ENCODE results near the gene CHST10.
A peak's percentile ranks its signal among the peaks of the same experiment; 100 is the strongest.
"Not testable (repeated sequence)": the region's sequence is repeated elsewhere in the genome, so short reads cannot be mapped to it uniquely, and the experiment has no call there.

The CHST10 gene

DNA sequence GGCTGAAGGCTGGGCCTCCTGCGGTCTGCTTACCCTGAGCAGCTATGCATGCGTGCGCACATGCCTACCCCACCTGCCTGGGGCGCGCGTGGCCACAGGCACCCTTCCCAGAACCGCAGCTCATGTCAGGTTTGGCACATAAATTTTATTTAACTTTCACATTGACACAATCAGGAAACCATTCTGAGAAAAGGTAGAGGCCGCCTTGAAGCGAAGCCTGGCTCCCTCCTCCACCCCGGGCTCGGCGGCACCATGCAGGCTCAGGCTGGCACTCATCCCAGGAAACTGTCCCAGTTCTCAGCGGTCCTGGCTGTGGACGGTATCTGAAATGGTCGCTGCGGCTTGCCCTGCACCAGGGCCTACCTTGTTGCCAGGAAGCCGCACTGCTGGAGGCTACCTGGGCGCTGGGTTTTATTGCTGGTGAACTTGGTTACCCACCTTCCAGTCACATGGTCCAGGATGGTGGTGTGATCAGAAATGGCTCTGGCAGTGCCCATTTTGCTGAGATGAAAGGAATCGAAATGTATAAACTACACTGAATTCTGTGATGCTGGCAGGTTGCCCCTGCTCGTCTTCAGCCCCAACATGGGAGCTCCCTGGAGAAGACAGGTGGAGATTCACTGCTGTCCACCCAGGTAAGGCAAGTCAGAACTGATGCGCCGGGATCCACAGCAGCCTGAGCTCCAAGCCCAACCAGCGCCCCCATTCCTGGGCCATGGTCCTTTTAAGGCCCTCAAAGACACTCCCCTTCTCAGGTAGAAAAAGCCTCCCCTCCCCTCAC, 25.5 kb downstream of the CHST10 start:
- no peak for DNase-seq

DNA sequence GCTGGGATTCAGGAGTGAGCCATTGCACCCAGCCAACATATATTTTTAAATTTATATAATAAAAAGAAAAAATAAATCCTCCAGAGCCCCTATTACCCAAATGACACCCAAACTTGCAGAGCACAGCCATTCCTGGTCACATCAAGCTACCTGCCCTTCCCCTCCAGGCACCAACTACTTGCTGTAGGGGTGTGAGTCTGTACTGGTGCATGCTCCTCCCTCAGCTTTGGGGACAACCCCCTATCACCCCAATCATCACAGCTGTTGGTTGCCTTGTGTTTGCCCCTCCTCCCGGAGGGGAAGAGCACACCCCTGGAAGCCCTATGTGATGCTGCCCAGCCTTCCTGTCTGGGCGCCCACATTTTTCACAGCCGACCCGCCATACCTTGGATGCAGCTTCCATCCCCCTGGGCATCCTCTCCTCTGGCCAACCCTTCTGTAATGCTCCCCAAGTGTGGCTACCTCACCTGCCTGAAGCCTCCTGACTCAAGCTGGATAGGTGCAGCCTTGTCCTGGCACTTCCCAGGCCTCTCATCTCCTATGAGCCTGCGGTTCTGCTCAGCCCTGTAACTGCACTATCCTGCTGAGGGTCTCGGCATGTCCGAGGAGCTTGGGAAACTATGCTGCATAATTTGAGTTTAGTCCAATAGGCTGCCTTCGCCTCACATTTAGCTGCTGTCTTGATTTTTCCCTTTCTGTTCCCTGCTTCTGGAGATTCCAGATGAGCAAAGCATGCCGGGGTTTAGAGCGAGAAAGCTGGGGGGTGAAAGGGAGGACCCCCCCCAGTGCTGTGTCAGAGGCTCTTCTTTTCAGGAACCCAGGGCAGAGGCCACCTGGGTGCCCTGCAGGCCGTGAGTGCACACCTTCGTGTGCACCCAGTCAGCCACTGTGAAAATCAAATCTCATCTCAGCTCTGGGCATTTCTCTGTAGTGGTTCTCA, 27.2 kb downstream of the CHST10 start:
- DNase-seq, result no peak

DNA sequence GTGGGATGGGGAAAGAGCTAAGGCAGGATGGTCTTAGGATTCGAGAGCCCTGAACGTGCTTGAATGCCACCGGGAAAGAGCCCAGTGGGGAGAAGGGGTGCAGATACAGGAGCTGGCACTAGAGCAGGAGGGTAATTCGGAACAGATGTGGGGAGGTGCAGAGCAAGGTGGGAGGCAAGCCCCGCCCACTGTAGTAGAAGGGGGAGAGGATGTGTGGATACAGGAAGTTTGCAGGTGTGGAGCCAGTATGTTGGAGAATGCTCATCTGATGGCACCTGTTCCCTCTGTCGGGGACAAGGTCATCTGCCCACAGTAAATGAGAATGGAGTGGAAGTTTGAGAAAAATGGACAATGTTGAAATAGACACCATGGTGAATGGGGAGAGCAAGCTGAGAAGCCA, 28.8 kb downstream of the CHST10 start:
- no peak for DNase-seq

DNA sequence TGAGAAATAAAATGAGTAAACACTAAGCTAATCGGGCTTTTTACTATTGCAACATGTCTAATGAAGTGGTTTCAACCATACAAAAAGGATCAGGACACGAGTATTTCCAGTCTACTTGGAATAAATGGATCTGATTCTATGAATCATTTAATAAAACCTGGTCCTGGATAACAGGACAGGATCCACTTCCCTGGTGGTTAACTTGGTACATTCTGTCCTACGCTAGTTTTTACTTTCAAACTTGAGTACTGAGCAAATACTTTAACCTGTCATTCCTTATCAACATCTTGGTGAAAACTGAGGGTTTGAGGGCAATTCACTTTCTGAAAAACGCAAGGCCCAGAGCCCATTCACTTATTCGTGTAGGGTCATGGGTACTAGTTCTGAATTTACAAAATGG, 33.5 kb downstream of the CHST10 start:
- no peak for DNase-seq

DNA sequence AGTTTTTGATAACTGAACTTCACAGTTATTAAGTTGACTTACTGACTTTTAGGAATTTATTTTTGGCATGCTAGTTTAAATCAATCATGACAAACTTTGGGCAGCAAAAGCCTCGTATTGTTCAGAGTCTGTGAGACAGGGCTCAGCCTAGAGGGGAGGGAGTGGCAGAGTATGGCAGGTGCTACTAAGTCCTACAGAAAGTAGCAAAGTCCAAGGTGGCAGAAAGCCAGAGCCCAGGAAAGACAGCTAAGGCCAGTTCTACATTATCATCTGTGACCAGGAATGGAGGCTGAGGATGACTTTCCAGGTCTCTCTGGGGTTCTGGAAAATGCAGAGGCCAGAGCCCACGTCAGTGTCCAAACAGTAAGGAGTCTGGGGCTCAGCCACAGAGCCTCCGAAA, 34.2 kb downstream of the CHST10 start:
- no peak for DNase-seq

DNA sequence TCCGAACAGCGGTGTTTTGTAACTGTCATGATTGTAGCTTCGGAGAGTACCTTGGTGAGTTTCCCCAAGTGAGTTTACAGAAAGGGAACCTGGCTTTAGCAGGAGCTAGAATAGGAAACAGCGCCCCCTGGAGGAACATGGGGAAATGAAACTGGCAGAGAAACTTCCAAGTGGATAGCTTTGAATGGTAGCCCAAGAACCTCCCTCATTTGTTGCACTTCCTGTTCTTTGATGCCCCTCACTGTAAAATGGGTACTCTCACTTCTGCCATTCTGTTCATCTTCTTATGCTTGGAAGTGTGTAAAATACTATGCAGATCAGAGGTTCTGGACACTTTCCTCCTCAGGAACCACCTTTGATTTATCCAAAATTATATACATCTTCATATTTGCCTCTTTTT, 36.2 kb downstream of the CHST10 start:
- DNase-seq, result peak; percentile 56

DNA sequence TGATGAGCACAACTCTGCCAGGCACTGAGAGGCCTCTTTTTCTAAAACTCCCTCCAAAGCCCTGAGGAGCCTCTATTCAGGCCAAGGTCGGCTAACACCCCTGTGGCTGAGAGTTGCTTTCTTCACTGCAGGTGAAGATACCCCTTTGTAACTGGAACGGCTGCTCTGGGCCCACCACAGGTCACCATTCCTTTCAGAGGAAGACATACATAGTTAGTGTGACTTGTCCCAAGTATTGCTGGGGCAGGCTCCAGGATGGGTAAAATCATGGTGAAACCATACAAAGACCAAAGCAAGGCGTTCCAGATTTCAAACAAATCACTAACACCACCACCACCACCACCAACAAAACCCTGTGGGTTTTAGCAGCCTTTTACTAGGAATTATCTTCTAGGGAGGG, 36.8 kb downstream of the CHST10 start:
- DNase-seq, result peak; percentile 6

DNA sequence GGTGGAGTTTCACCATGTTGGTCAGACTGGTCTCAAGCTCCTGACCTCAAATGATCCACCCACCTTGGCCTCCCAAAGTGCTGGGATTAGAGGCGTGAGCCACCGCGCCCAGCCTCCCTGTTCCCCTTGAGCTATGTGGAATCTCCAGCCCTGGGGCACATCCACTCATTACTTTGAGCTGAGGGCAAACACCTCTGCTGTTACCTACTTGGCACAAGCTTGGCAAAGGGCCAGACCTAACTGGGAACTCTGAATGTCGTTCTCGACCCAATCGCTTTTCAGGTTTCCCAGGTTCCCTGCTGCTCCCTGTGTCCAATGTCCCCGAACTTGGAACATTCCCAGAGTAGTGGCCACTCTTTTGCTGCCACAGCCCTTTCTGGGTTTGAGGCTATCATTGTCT, 40.6 kb downstream of the CHST10 start:
- DNase-seq, result no peak

DNA sequence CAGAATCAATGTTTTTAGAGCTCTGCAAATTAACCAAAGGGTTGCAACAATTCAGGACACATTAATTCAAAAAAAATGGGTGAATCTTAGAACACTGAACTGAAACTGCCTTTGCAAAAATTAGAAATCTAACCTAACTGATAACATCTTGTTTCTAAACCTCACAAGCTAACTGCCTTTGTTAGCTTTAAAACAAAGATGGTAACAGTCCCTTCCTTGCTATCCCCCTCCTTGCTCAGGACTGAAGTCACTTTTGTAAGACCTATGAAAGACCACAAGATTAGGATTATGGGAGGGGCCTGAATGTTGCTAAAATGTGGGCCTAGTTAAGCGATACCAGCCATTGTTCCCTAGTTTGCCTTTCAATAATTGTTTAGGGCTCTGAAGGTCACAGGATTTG, 50.3 kb downstream of the CHST10 start:
- no peak for DNase-seq

DNA sequence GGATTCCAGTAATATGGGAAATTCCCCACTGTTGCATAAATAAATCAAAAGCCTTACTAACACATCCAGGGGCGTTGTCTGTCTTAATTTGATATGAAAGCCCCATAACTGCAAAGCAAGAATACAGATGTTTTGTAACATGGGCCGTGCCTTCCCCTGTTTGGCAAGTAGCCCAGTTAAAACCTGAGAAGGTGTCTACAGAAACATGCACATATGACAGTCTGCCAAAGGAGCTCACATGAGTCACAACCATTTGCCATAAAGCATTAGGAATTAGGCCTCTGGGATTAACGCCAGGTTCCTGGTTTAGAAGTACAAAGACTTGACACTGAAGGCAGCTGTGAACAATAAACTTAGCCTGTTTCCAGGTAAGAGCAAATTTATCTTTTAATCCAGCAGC, 52.0 kb downstream of the CHST10 start:
- no peak for DNase-seq

DNA sequence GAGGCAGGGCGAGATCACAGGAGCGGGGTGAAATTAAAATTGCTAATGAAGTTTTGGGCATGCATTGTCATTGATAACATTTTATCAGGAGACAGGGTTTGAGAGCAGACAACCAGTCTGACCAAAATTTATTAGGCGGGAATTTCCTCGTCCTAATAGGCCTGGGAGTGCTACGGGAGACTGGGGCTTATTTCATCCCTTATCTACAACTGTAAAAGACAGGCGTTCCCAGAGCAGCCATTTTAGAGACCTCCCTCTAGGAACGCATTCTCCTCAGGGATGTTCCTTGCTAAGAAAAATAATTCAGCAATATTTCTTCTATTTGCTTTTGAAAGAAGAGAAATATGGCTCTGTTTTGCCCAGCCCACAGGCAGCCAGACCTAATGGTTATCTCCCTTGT, 55.2 kb downstream of the CHST10 start:
- DNase-seq, result not testable (repeated sequence)

DNA sequence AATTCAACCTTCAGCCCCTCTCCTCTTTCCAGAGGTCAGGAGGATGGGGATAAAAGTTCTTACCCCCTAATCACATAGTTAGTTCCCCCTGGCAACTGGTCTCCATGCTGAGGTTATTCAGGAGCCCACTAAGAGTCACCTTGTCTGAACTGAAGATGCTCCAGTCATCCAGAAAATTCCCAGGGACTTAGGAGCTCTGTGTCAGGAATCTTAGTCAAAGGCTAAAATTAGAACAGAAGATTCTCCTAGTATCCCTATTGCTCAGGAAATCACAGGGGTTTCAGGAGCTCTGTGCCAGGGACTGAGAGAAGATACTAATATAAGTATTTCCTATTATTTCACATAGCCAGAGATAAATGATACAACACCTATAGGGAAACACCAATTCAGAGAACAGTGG, 57.9 kb downstream of the CHST10 start:
- DNase-seq, result no peak

DNA sequence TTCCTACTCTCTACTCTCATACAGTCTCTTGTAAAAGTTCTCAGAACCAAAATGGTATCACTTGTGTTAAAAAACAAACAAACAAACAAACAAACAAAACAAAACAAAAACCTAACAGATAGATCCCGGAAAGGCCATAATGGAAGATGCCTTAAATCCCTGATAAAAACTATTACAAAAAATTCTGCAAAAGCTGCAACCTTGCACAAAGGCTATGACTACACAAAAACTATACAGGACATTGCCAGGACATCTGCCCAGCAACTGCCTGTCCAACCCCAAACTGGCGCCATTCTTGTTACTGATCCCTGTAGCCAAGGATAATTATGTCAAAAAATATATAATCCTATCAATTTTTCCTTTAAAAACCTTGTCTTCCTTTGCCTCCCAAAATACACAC, 58.9 kb downstream of the CHST10 start:
- no peak for DNase-seq

DNA sequence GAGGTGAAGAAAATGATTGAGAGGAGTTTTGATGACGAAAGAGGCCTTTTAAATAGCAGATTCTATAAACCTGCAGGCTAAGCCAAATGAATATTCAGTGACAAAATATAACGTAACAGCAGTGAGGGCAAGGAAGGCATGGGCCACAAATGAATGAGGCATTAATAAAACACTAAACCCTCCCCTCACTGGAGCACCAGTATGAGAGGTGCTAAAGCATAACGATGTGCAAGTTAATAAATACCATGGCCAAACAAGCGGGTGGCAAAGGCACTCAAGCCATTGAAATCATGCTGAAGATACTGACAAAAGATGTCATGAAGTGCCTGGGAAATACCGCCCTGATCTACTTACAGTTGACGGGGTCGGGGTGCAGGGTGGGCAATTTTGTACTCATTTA, 64.9 kb downstream of the CHST10 start:
- DNase-seq, result no peak

DNA sequence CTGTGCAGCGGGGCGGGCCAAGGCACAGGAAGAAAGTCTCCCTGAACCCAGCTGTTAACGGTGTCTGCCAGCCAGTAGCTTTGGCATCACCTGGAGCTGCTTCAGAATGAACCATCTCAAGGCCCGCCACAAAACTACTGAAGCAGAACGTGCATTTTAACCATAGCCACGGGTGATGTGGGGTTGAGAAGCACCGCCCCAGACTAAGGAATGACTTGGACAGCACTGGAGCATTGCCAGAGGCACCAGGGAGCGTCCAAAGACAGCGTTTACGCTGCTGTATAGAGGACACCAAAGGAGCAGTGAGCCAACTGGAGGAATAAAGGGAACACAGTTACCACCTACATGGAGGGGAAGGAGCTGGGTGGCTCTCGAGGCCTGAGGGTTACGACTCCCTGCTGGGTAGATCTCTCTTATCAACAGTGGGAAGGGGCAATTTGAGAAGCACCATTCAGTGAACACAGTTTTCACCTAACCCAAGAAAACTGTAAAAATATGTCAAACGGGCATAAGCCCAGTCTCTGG, 66.7 kb downstream of the CHST10 start:
- DNase-seq, result no peak

DNA sequence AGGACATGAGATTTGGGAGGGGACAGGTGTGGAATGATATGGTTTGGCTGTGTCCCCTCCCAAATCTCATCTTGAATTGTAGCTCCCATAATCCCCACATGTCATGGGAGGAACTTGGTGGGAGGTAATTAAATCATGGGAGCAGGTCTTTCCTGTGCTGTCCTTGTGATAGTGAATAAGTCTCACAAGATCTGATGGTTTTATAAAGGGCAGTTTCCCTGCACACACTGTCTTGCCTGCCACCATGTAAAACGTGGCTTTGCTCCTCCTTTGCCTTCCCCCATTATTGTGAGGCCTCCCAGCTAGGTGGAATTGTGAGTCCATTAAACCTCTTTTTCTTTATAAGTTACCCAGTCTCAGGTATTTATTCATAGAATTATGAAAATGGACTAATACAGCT, 72.3 kb downstream of the CHST10 start:
- not testable (repeated sequence) for DNase-seq

DNA sequence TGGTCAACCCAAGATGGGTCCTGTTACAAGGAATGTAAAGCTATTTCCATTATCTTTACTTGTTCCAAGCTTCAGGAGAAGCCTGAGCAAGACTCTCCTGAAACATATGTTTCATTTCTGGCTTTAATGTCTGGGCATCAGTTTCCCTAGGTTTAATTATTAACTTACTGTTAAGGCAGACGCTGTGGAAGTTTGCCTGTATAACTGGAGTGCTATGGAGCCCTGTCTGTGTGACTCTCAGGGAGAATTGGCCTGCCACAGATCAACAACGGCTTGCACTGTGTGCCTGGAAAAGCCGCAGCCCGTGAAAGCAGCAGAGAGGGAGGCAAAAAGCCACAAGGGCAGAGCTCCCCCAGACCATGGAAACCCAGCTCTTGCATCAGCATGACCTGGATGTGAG, 73.0 kb downstream of the CHST10 start:
- DNase-seq, result no peak

DNA sequence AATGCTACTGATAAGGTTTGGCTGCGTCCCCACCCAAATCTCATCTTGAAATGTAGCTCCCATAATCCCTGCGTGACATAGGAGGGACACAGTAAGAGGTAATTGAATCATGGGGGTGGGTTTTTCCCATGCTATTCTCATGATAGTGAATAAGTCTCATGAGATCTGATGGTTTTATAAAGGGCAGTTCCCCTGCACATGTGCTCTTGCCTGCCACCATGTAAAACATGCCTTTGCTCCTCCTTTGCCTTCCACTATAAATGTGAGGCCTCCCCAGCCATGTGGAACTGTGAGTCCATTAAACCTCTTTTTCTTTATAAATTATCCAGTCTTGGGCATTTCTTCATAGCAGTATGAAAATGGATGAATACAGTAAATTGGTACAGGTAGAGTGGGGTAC, 75.0 kb downstream of the CHST10 start:
- not testable (repeated sequence) for DNase-seq

Measured in retina (tissue), 1 donor.